H9 (cell line): Measurements from ENCODE around the gene RGSL1. TPM values are rescaled to one million over a fixed set of nuclear protein-coding genes. Genes with fewer than 3 reads are reported as not detected.

Experiments used
- DNase-seq: peaks from one replicate; pipeline ENCODE4 v3.0.0-alpha.2; 2017
- H2AFZ ChIP-seq: one replicate; pipeline ENCODE4 v1.6.1; 2013; ENCODE audit warnings: mild to moderate bottlenecking, low read length, control low read depth, moderate library complexity
- H2AK5ac ChIP-seq: 2 replicates; pipeline ENCODE4 v1.6.1; 2013; ENCODE audit warnings: low read length, control low read depth, mixed read lengths; ENCODE audit not compliant: insufficient read length
- H2BK120ac ChIP-seq: one replicate; pipeline ENCODE4 v1.6.1; 2013; ENCODE audit warnings: low read depth, mild to moderate bottlenecking, low read length, control low read depth, inconsistent platforms; ENCODE audit not compliant: poor library complexity, severe bottlenecking
- H2BK12ac ChIP-seq: 2 replicates; pipeline ENCODE4 v1.6.1; 2013; ENCODE audit warnings: low read length, control low read depth, mixed read lengths, low read depth; ENCODE audit not compliant: insufficient read length
- H2BK15ac ChIP-seq: 2 replicates; pipeline ENCODE4 v1.6.1; 2013; ENCODE audit warnings: low read depth, low read length, control low read depth
- H2BK20ac ChIP-seq: one replicate; pipeline ENCODE4 v1.6.1; 2013; ENCODE audit warnings: low read depth, mild to moderate bottlenecking, low read length, control low read depth, inconsistent platforms; ENCODE audit not compliant: poor library complexity, severe bottlenecking
- H2BK5ac ChIP-seq: 2 replicates; pipeline ENCODE4 v1.6.1; 2013; ENCODE audit warnings: low read length, control low read depth, mixed read lengths; ENCODE audit not compliant: insufficient read length
- H3K14ac ChIP-seq: 2 replicates; pipeline ENCODE4 v1.6.1; 2013; ENCODE audit warnings: low read length, control low read depth; ENCODE audit not compliant: insufficient read depth
- H3K18ac ChIP-seq: 2 replicates; pipeline ENCODE4 v1.6.1; 2013; ENCODE audit warnings: low read depth, mild to moderate bottlenecking, mixed read lengths, low read length, control low read depth; ENCODE audit not compliant: insufficient read length
- H3K23ac ChIP-seq: 2 replicates; pipeline ENCODE4 v1.6.1; 2013; ENCODE audit warnings: low read length, control low read depth, mixed read lengths, low read depth; ENCODE audit not compliant: insufficient read length
- H3K23me2 ChIP-seq: 2 replicates; pipeline ENCODE4 v1.6.1; 2013; ENCODE audit warnings: low read depth, mild to moderate bottlenecking, mixed read lengths, low read length, control low read depth; ENCODE audit not compliant: insufficient read length, poor library complexity, severe bottlenecking
- H3K27ac ChIP-seq: 2 replicates; pipeline ENCODE4 v1.5.1; 2013; ENCODE audit warnings: low read length, control low read depth, mixed read lengths, low read depth; ENCODE audit not compliant: insufficient read length
- H3K27me3 ChIP-seq: 2 replicates; pipeline ENCODE4 v1.6.1; 2013; ENCODE audit warnings: low read length, control low read depth, inconsistent platforms; ENCODE audit not compliant: insufficient read depth
- H3K4ac ChIP-seq: 2 replicates; pipeline ENCODE4 v1.6.1; 2013; ENCODE audit warnings: low read depth, mild to moderate bottlenecking, control low read depth, inconsistent platforms, low read length, moderate library complexity
- H3K4me1 ChIP-seq: 2 replicates; pipeline ENCODE4 v1.6.1; 2013; ENCODE audit warnings: low read length, control low read depth, inconsistent platforms; ENCODE audit not compliant: insufficient read depth
- H3K4me2 ChIP-seq: 2 replicates; pipeline ENCODE4 v1.6.1; 2013; ENCODE audit warnings: low read length, control low read depth, mixed read lengths; ENCODE audit not compliant: insufficient read length, insufficient read depth
- H3K56ac ChIP-seq: 2 replicates; pipeline ENCODE4 v1.6.1; 2013; ENCODE audit warnings: low read depth, mild to moderate bottlenecking, mixed read lengths, low read length, control low read depth; ENCODE audit not compliant: insufficient read length
- H3K79me1 ChIP-seq: 2 replicates; pipeline ENCODE4 v1.6.1; 2013; ENCODE audit warnings: low read depth, mild to moderate bottlenecking, moderate library complexity, low read length, control low read depth, inconsistent platforms; ENCODE audit not compliant: insufficient read depth, poor library complexity, severe bottlenecking
- H3K79me2 ChIP-seq: 2 replicates; pipeline ENCODE4 v1.6.1; 2013; ENCODE audit warnings: low read length, control low read depth, inconsistent platforms; ENCODE audit not compliant: insufficient read depth
- H3K9ac ChIP-seq: 2 replicates; pipeline ENCODE4 v1.6.1; 2013; ENCODE audit warnings: low read length, control low read depth, mixed read lengths; ENCODE audit not compliant: insufficient read length; ENCODE audit errors: extremely low read depth
- H3K9me3 ChIP-seq: one replicate; pipeline ENCODE4 v1.6.1; 2013; ENCODE audit warnings: low read depth, low read length, inconsistent platforms; ENCODE audit not compliant: control insufficient read depth
- H3T11ph ChIP-seq: one replicate; pipeline ENCODE4 v1.6.1; 2013; ENCODE audit warnings: mild to moderate bottlenecking, low read length, control low read depth, inconsistent platforms
- H4K20me1 ChIP-seq: one replicate; pipeline ENCODE4 v1.6.1; 2013; ENCODE audit not compliant: control insufficient read depth, insufficient read length, insufficient read depth
- H4K5ac ChIP-seq: 2 replicates; pipeline ENCODE4 v1.6.1; 2013; ENCODE audit warnings: low read depth, mild to moderate bottlenecking, mixed read lengths, low read length, control low read depth; ENCODE audit not compliant: insufficient read length
- H4K8ac ChIP-seq: replicated peaks from 2 replicates; pipeline ENCODE4 v1.6.1; 2013; ENCODE audit warnings: low read length, control low read depth, mixed read lengths, low read depth; ENCODE audit not compliant: insufficient read length
- H4K91ac ChIP-seq: 2 replicates; pipeline ENCODE4 v1.6.1; 2013; ENCODE audit warnings: low read depth, mild to moderate bottlenecking, moderate library complexity, mixed read lengths, low read length, control low read depth; ENCODE audit not compliant: insufficient read length
- H3K27ac Mint-ChIP-seq, 3 experiments: 2 replicates in 2 of 3; 3 replicates in 1 of 3; pipeline ENCODE4 v1.8.0; 2020 to 2021; ENCODE audit warnings: mixed read lengths in 3 of 3, mild to moderate bottlenecking in 1 of 3, moderate library complexity in 1 of 3
- H3K27me3 Mint-ChIP-seq: 2 replicates; pipeline ENCODE4 v1.8.0; 2021; ENCODE audit warnings: low read depth, mild to moderate bottlenecking, moderate library complexity, mixed read lengths
- H3K36me3 Mint-ChIP-seq, 3 experiments: 2 replicates in 2 of 3; 3 replicates in 1 of 3; pipeline ENCODE4 v1.8.0; 2020 to 2021; ENCODE audit warnings: low read depth in 3 of 3, mixed read lengths in 3 of 3; ENCODE audit not compliant: insufficient read depth in 1 of 3
- H3K4me1 Mint-ChIP-seq, 2 experiments: 2 replicates each; pipeline ENCODE4 v1.8.0; 2020; ENCODE audit warnings: mixed read lengths in 2 of 2
- H3K4me3 Mint-ChIP-seq, 2 experiments: 2 replicates in 1 of 2; 3 replicates in 1 of 2; pipeline ENCODE4 v1.8.0; 2020 to 2021; ENCODE audit warnings: mild to moderate bottlenecking in 2 of 2, mixed read lengths in 2 of 2, moderate library complexity in 1 of 2
- H3K9me3 Mint-ChIP-seq, 2 experiments: 2 replicates in 1 of 2; 3 replicates in 1 of 2; pipeline ENCODE4 v1.8.0; 2020; ENCODE audit warnings: mild to moderate bottlenecking in 2 of 2, mixed read lengths in 2 of 2, moderate library complexity in 1 of 2
- CTCF ChIP-seq: fragments of 200-600 bp; sonication (generic); conservative IDR thresholded peaks from 3 replicates; pipeline ENCODE4 v1.8.0; 2021; ENCODE audit warnings: antibody characterized with exemption, mild to moderate bottlenecking
- WGBS: extraction: QIAGEN DNeasy Blood & Tissue Kit; methylation state at CpG from one replicate; pipeline ENCODE4 v1.1.7; 2013; ENCODE audit warnings: missing lambda C conversion rate, low lambda C conversion rate, mixed read lengths; ENCODE audit not compliant: insufficient read length; ENCODE audit errors: extremely low coverage; 5-methylcytosine and 5-hydroxymethylcytosine counted together
- total RNA-seq: library from RNA; stranded (reverse); gene quantifications from 2 replicates; pipeline ENCODE4 v1.2.1, GENCODE V29; 2021

RGSL1 gene
- total RNA-seq, 1 experiment from 2014 or later: not detected

DNA sequence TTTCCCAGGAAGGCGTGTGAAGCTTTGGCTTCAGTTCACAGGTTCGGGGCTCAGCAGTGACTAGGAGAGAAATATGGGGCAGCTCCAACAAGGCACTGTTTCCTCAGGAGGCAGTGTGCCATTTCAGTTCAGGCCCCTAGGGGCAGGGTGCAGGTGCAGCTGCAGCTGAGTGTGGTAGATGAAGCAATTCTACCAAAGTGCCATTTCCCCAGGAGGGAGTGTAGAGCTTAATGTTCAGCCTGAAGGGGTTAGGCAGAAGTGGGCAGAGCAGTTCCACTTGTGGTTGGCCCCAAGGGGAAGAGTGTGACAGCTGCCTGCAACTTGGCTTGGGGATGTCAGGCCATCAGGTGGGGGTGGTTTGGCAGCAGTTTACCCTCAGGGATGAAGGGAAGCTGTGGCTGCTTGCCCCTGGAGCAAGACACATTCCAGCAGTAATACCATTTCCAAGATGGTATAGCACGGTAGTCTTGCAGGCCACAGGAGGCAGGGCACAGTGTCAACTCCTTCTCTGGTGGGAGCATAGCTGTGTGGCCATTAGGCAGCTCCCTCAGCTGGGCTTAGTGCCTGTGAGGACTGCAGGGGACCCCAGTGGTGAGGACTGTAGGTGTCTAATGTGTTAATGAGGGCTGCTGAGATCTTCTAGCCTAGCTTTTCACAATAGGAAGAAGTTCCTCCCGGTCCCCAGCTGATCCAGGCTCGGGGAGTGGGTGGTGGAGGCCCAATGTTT, 34.7 kb downstream of the RGSL1 start:
- H4K8ac ChIP-seq: no peak overlapping the region
- H3K18ac ChIP-seq: no peak overlapping the region
- H2BK12ac ChIP-seq: no peak overlapping the region
- Mint-ChIP-seq H3K27me3 (no peaks in the 10 kb centered on the region; the same call in none of the 2 replicates), H3K27ac (no peak overlapping the region), H3K36me3 (no peaks in the 10 kb centered on the region), H3K4me1 (peaks cover 0 to 2% of the 10 kb centered on the region in 2 experiments; a peak in 1 of 4 replicates), H3K9me3 (peaks cover 0 to 2% of the 10 kb centered on the region in 2 experiments; a peak in 2 of 5 replicates), H3K4me3 (no peak overlapping the region)
- no peak overlapping the region for H3K9ac ChIP-seq
- H3K4ac ChIP-seq: no peak overlapping the region
- no peaks in the 10 kb centered on the region for H3K79me1 ChIP-seq
- H2BK120ac ChIP-seq: no peak overlapping the region
- no peaks in the 10 kb centered on the region for H3K27me3 ChIP-seq
- no peak overlapping the region for H2AK5ac ChIP-seq
- no peak overlapping the region for H3K14ac ChIP-seq
- no peak overlapping the region for H2BK15ac ChIP-seq
- no peaks in the 10 kb centered on the region for H3K79me2 ChIP-seq
- no peaks in the 10 kb centered on the region for H3K23me2 ChIP-seq
- TF ChIP-seq CTCF: peak; percentile 72
- no peaks in the 10 kb centered on the region for H3K9me3 ChIP-seq
- whole genome bisulfite sequencing: no CpG with 5 or more reads among the region's 5 CpGs
- H4K20me1 ChIP-seq: no peaks in the 10 kb centered on the region
- no peak overlapping the region for H3T11ph ChIP-seq
- no peak overlapping the region for H2AFZ ChIP-seq
- H3K4me2 ChIP-seq: no peak overlapping the region
- H3K23ac ChIP-seq: no peak overlapping the region
- no peak overlapping the region for H2BK5ac ChIP-seq
- no peak overlapping the region for H3K56ac ChIP-seq
- peak; percentile 62 for DNase-seq
- H3K4me1 ChIP-seq: no peaks in the 10 kb centered on the region
- no peak overlapping the region for H3K27ac ChIP-seq
- H4K91ac ChIP-seq: no peak overlapping the region
- no peak overlapping the region for H4K5ac ChIP-seq
- H2BK20ac ChIP-seq: no peak overlapping the region
